HG02642 (cell line): Measurements from ENCODE around the gene HOXA6.

Experiments
- ATAC-seq: cut with Tn5 transposase; IDR thresholded peaks from one replicate; pipeline ENCODE4 v1.9.1; 2021; ENCODE audit warnings: mild to moderate bottlenecking; ENCODE audit not compliant: unreplicated experiment, poor library complexity

Gene HOXA6

DNA sequence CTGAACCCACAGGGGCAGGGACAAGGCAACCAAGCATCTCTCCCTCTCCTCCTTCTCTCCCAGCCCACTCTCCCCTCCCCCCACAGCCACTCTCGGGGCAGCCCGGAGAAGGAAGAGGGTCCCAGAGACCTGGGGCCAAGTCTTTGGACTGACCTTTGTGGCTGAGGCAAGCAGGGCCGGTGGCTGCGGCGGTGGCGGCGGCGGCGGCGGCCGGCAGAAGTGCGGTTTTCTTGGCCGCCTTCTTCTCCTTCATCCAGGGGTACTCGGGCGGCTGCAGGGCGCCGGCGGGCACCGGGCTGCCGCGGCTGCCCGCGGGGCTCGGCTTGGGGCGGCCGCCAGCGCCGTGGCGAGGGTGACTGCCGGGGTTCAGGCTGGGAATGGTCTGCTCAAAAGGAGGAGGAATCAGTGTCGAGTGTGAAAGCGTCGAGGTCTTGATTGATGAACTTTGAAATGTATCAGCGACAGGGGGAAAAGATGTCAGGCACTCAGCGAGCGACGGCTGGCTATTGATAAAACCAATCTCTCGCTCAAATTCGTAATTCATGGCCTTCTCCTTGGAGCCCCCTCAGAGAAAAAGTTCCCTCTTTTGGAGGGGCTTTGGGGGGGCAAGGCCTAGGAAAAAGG is 45.5 kb downstream of the HOXA6 start:
- ATAC-seq, result no peak

DNA sequence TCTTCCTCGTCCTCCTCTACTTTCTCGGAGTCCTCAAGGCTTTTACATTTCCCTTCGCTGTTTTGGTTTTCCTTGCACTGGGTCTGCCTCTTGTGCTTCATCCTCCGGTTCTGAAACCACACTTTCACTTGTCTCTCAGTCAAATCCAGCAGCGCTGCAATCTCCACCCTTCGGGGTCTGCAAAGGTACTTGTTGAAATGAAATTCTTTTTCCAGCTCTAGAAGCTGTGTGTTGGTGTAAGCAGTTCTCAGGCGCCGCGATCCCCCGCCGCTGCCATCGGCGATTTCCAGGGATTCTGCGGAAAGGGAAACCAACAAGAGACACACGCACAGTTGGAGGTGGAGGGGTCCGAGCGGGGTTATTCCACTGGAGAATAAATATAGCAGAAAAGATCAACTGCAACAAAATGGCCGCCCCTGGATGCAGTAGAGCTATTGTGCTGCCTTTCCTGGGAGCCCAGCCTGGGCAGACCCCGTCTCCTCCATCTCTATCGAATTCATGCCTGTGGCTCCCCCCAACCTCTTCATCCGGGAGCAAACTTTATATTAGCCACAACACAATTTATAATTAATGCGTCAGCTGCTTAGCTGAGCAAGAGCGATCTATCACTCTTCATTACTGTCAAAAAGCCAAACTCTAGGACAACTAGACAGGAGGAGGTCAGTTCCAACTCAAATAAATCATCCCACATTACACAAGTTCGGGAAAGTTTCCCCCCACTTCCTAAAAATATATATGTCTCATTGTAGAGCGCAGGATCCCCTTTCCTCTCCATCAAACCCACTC is 46.2 kb downstream of the HOXA6 start:
- no peak for ATAC-seq

DNA sequence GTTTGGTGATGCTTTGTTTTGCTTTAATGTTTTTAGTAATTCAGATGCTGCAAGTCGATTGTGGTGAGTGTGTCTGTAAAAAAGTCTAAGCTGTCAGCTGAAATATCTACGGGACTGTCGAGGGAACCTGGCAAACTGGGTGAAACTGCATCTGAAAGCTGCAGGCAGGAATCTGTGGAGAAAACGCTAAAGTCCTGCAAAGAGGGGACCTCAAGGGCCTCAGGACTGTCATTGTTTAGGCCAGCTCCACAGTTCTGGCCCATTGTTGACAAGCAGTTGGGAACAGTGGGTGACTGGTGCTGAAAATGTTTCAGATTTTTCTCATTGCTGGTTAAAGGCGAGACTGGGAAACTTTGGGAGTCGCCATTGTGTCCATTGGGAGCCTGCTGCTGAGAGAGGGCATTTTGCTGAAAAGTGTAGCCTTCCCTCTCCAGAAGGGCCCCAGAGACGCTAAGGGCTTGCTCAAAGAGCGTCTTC is 46.8 kb downstream of the HOXA6 start:
- ATAC-seq, result no peak

DNA sequence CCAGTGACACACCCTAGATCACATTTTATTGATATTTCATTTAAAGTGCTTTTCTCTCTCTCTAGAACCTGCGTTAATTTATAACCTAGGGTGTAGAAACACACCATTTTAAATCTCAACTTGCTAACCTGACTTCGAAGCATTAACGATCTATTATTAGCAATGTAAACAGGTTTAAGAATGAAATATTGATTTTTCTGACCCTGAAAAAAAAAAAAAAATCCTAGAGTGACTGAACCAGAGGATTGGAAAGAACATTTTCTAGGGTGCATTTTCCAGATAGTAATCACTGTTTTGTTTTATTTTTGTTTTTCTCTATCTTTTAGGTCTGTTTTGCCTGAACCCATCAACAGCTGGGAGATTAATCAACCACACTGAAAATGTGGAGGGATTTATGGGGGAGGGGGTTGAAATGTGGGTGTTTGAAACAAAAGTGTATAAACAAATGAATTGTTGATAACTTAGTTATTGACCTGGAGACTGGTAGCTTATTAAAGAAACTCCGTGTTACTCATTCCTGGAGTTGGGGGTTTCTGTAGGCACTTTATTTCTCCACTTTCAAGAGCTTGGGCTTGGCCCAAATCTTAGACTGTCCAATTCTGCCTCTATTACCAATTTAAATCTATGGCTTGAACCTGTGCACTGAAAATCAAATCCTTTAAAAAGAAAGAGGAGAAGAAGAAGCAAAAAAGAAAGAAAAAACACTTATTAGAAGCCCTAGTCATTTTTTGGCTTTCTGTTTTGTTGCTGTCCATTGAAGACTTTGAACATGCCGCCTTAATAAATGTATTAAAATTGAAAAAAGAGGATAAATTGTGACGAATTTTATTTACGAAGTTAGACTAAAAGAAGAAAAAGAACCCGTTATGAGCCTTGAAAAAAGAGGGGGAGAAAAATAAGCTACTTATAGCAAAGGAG is 47.9 kb downstream of the HOXA6 start:
- no peak for ATAC-seq

DNA sequence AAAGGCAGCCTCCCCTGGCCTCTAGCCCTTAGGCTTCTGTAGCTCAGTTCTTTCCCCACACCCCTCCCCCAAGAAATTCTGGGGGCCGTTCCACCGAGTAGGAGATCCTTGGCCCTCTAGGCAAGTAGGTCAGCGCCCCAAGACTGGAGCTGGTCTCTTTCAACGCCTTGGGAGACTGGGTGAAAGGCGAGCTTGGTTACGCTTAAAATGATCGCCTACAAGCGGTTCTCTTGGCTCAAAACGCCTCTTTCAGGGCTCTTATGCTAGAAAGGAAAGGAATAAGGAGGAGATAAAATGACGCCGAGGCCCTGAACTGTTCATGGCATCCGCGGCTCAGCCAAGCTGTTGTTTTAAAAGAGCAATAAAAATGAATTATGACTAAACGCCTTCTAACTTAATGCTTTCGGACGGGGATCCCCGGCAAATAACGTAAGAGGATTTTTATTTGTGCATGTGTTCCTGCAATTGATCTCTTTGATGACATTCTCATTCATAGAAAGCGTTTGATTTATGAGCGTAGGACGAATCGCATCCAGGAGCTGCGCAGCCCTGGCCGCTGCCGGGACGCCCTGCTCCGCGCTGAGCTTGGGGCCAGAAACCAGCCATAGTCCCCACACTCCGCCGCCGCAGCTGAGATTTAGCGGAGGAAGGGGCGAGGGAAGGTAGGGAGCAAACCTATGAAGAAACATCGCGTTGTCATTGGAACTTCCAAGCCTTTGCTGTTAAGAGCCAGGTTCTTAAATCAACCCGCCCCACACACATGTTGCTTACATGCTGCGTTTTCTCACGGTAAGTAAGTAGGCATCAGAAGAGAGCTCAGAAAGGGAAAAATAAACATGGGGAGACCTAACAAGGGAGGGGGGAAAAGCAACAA is 48.8 kb downstream of the HOXA6 start:
- ATAC-seq, result no peak

DNA sequence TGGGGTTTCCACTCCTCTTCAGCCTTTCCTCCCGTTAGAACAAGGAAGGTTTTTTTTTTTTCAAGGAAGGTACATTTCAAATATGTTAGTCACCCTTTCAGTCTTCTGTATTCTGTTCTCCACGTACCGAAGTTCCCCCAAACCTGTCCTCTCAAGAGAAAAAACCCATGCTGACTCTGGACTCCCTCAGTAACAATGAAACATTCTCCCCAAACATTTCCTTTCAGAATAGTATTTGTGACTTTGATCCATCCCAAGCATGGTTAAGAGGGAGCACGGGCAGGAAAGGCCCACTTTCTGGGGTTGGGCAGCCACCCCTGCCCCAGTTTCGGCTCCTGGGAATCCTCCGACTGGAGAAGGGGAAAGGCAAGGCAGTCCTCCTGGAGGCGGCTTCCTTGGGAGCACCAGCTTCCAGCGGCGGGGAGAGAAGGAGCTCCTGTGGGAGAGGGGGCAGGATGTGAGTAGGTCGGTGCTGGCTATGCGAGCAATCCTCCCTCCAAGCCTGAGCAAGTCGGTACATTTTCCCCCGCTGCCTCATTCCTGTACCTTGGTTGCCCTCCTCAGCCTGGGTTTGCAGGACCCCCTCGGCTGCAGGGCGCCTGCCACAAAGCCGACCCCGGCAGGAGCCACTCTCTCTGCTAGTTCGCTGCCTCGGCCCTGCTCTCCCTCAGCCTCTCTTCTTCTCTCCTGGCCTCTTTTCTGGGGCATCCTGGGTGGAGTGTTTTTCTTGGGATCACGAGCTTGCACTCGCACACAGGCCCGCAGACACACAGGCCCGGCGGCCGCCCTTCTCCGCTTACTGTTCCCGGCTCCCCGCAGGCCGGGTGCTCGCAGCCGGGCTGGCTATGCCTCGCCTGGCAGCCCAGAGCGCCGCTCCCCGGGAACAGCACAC is 49.6 kb downstream of the HOXA6 start:
- no peak for ATAC-seq

DNA sequence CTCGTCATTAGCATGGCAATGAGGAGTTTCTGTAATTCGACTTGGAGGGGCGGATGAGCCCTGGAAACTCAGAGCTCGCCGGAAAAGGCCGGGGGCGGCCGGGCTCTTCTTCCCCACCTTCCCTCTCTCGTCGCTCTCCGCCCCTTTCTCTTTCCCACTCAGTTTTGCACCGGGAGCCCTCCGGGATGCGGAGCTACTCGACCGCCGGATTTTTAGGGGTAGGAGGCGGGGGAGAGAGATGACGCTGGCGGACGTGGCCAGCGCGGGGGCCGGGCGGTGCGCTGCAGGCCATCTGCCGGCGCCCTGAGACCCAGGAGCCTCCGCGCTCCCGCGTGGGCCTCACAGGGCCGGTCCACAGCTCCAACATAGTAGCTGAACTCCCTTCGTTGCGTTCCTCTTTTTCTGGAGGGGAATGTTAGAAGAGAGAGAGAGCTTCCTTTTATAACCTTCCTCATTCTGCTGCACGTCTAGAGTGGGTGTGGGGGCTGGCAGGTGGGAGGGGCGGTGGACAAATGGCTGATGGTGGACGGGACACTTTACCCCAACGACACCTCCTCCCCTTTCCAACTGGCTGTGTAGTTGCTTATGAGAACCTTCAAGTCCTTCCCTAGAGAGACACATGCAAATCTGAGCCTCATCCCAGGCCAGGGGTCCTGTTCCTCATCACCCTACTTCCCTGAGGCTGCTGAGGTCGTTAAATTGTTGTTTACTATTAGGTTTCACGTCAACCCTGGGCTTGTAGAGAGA is 50.6 kb downstream of the HOXA6 start:
- ATAC-seq, result no peak

DNA sequence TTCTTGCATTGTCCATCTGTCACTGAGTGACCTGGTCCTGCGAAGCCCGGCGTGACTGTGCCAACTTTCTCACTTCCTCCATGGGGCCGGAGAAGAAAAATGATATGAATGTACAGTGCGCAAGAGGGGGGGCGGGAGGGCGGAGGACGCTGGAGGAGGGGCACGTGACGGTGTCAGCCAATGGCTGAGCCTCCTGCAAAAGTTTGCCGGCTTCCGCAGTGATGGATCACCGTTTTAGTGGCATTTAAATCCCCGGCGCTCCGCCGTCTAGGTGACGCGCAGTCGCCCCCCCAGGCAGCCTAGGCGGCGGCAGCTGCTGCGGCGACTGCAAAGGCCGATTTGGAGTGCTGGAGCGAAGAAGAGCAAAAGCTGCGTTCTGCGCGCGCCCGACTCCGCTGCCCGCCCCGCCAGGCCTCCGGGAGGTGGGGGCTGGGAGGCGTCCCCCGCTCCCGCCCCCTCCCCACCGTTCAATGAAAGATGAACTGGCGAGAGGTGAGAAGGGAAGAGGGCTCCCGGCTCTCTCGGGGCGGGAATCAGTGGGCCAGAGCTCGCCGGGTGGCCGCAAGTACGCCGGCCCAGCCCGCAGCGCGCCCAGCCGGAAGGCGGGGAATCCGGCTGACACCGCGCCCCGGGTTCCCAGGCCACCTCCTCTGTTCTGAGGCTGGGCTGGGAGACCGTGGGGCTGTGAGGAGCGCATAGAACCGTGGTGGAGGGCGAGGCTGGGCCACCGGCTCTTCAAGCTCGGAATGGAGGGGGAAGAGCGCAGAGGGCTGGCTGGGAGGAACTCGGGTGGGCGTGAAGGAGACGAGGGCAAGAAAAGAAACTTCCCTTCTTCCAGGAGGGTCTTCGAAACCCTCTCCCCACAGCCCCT is 51.4 kb downstream of the HOXA6 start, which contains the start of gene HOXA1:
Gene HOXA1 (minus strand): TSS at position 104 of the 871 bp plus-strand sequence. CDS start 88 bp downstream, at position 16.
- peak; percentile 84 for ATAC-seq
